HCT116 (cell line): ENCODE data around the gene PLK5.

Experiments
- CTCF ChIP-seq, 3 experiments: fragments of 200-600 bp in 1 of 3; sonication (generic) in 1 of 3; IDR thresholded peaks in 2 of 3; conservative IDR thresholded peaks in 1 of 3; 2 replicates each; pipeline ENCODE4 v1.5.1; 2012 to 2017; ENCODE audit warnings: low read depth in 2 of 3, low read length in 2 of 3, antibody characterized with exemption in 1 of 3, borderline replicate concordance in 1 of 3, control low read depth in 1 of 3, mild to moderate bottlenecking in 1 of 3, mixed read lengths in 1 of 3, mixed run types in 1 of 3, moderate library complexity in 1 of 3; ENCODE audit not compliant: insufficient read depth in 1 of 3
- EZH2phosphoT487 ChIP-seq: fragments of 200-600 bp; IDR thresholded peaks from 2 replicates; pipeline ENCODE4 v1.6.1; 2018; ENCODE audit warnings: antibody characterized with exemption, borderline replicate concordance
- MAX ChIP-seq: IDR thresholded peaks from 2 replicates; pipeline ENCODE4 v1.6.1; 2012
- SIN3A ChIP-seq: IDR thresholded peaks from 2 replicates; pipeline ENCODE4 v1.6.1; 2012; ENCODE audit warnings: low read depth
- SRF ChIP-seq: IDR thresholded peaks from 2 replicates; pipeline ENCODE4 v1.6.1; 2012; ENCODE audit warnings: low read depth

DNA sequence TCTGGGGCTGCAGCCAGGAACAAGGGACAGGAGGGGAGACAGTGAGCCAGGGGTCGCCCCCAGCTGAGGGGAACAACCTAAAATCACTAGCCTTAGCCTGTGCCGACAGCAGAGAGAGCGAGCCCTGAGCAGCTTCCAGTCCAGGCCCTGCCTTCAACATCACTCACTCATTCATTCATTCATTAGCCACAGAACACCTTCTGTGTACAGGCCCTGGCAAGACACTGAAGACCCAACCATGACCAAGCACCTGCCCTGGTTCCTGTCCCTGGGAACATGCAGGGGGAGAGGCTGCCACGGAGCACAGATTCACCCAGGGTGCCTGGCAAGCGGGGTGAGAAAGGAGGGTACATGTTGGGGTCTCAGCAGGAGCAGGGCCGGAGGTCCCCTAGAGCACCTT, 39.4 kb downstream of the PLK5 start:
- TF ChIP-seq MAX: no peak
- no peak for TF ChIP-seq SRF
- TF ChIP-seq CTCF (IDR thresholded peaks at IDR 0.05 in 2 of 3, conservative IDR thresholded peaks at IDR 0.05 in 1 of 3; ENCODE audit: borderline replicate concordance in 1 of 3, insufficient read depth in 1 of 3, low read depth in 2 of 3, low read length in 2 of 3): no peak
- TF ChIP-seq EZH2phosphoT487: no peak
- no peak for TF ChIP-seq SIN3A
